GM20000 (cell line): ENCODE data around the gene MAGI1.

Experiments used
- DNase-seq: peaks from one replicate; pipeline ENCODE4 v3.0.0; 2012; ENCODE audit warnings: low spot score
- TF ChIP-seq, protein P1 (sequence below): IDR thresholded peaks from 2 replicates; pipeline ENCODE4 v1.5.1; 2012; ENCODE audit warnings: mild to moderate bottlenecking, control low read depth; ENCODE audit errors: extremely low read depth, missing control alignments

Gene MAGI1

DNA sequence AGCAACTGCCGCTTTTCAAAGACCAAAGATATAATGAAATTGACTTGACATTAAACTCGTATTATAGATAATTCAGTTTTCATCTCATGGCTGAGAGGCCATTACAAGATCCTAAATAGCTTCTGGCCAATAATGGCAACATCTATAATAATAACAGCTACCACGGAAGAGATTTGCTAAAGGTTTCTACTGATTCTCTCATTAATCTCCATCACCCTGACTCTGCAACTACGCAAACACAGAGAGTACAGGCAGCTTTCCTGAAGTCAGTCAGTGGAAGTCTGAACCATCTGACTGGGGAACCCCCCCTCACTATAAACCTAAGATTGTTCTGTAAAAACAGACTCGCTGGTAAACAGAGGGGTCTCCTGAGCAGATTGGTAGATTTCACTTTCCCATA is 257.1 kb downstream of the MAGI1 start:
- TF ChIP-seq, protein P1, sequence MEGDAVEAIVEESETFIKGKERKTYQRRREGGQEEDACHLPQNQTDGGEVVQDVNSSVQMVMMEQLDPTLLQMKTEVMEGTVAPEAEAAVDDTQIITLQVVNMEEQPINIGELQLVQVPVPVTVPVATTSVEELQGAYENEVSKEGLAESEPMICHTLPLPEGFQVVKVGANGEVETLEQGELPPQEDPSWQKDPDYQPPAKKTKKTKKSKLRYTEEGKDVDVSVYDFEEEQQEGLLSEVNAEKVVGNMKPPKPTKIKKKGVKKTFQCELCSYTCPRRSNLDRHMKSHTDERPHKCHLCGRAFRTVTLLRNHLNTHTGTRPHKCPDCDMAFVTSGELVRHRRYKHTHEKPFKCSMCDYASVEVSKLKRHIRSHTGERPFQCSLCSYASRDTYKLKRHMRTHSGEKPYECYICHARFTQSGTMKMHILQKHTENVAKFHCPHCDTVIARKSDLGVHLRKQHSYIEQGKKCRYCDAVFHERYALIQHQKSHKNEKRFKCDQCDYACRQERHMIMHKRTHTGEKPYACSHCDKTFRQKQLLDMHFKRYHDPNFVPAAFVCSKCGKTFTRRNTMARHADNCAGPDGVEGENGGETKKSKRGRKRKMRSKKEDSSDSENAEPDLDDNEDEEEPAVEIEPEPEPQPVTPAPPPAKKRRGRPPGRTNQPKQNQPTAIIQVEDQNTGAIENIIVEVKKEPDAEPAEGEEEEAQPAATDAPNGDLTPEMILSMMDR: no peak
- no peak for DNase-seq

DNA sequence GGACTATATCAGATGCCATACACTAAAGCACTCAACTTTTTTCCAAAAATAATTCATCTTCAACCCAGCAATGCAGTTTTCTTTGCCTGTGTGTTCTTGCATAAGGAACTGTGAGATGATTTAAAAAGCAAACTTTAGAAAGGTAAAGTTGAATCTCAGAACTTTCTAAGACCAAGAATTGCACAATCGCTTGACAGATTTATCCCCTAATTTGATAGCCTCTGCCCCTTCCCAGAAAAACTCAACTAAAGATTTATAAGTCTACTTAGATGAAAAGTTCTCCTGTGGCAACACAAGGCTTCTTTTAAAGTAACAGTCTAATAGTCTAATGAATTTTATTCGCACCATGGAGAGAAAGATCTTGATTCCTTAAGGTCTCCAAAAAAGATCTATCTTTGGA is 259.3 kb downstream of the MAGI1 start:
- no peak for DNase-seq
- TF ChIP-seq, protein P1: no peak

DNA sequence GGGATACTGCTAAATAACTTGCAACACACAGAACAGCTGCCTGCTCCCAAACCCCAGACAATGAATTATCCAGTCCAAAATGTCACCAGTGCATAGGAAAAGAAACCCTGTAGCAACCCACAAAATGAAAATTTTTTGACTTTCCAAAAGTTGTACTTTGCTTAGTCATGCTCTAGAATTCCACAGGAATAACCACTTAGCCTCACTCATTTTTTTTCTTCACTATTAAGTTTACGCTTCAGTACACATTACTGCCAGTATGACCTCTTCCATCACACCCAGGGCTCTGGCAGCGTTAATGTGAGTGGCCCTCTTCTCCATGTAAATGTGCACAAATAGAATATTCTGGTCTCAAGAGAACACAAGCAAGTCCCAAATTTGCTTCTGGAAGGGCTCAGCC is 259.8 kb downstream of the MAGI1 start:
- DNase-seq: no peak
- TF ChIP-seq, protein P1: no peak

DNA sequence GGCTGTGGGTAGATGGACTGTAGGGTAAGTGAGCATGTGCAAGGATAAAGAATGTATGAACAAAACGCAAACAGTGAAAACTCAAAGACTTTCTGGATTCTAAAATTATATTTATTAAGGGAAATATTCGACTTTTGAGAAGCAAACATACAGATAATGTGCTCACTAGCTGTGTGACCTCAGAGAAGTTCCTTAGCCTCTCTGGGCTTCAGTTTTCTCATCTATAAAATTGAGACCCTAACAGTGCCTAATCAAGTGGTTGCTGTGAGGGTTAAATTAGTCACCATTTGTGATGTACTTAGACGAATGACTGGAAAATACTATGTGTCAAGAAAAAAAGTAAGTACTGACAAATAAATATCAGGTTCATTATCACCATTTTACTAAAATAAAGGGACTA is 261.7 kb downstream of the MAGI1 start:
- TF ChIP-seq, protein P1: no peak
- no peak for DNase-seq

DNA sequence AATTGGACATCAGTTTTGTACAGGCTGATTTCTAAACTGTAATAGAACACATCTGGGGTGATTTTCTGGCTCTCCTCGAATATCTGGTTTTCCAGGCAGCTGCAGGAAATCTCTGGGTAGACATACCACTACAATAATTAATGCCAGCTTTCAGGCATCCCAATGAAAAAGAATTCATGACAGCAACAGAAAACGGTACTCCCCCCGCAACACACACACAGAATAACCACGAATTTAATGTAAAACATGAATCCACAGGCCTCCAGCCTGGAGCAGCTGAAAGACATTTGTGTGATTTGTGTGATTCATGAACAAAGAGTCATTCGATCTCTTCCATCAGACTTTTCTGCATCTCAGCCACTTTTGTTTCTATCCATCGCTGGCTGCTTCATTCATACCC is 262.2 kb downstream of the MAGI1 start:
- DNase-seq: no peak
- TF ChIP-seq, protein P1: no peak

DNA sequence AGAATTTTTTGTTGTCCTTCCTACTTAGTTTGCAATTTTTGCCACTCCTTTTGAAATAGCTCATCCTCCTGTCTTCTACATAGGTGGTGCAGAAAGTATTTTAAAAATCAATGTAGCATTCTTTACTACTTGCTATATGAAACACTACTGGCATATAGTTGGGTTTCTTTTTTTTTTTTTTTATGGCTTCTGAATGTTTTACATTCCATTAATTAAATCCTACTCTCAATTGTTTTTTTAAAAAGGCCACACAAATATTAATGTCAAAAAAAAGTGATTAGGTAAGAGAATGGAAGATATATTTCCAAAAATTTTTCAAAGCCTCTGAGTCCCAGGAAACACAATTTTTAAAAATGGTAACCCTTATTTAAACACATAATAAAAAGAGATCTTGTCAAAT is 262.6 kb downstream of the MAGI1 start:
- TF ChIP-seq, protein P1: no peak
- DNase-seq: no peak

DNA sequence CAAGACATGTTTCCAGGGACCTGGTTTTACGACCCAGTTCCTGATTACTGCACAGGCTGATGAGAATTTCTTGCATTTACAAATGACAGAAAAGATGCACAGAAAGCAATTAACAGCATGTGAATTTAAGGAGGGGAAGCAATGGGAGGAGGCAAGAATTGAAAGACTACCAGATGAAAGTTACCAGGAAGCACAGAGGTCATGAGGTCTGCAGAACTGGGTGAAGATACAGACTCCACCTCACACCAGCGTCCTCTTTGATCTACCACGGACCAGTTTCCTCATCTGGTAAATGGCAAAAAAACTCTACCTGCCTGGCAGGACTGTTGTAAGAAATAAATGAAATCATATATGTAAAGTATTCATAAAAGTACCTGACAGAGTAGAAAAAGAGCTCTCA is 266.0 kb downstream of the MAGI1 start:
- TF ChIP-seq, protein P1: no peak
- DNase-seq: no peak
